CD4-positive, alpha-beta memory T cell (primary cell): Measurements from ENCODE around the gene NBAS. TPM values are rescaled to one million over a fixed set of nuclear protein-coding genes. Genes with fewer than 3 reads are reported as not detected.
A peak's percentile ranks its signal among the peaks of the same experiment; 100 is the strongest.

ENCODE experiments used
- CTCF ChIA-PET: fragments of 350-600 bp; sonication (Branson Sonifier 250); formaldehyde crosslinking; loops from one replicate; lab custom pipeline; 2021; ENCODE audit warnings: inconsistent platforms; ENCODE audit not compliant: partially characterized antibody; lab: Charles Lee
- POLR2A ChIA-PET: fragments of 350-600 bp; sonication (Branson Sonifier 250); formaldehyde crosslinking; loops from one replicate; lab custom pipeline; 2021; ENCODE audit not compliant: partially characterized antibody; lab: Charles Lee
- DNase-seq, 5 donors: peaks; one replicate each; pipeline versions ENCODE4 v3.0.0 to v3.0.0-alpha.2; 2020 to 2022; ENCODE audit warnings: mixed read lengths in 1 of 5
- H3K27ac ChIP-seq: one replicate; pipeline ENCODE4 v1.7.0; 2013; ENCODE audit warnings: low read depth, low read length
- H3K27me3 ChIP-seq: 2 replicates; pipeline ENCODE4 v1.7.0; 2013; ENCODE audit warnings: mild to moderate bottlenecking, low read length, moderate library complexity; ENCODE audit not compliant: insufficient read depth
- H3K36me3 ChIP-seq: 2 replicates; pipeline ENCODE4 v1.7.0; 2013; ENCODE audit warnings: mild to moderate bottlenecking, low read length, moderate library complexity; ENCODE audit not compliant: insufficient read depth
- H3K4me1 ChIP-seq: 2 replicates; pipeline ENCODE4 v1.7.0; 2013; ENCODE audit warnings: mild to moderate bottlenecking, low read length, moderate library complexity; ENCODE audit not compliant: insufficient read depth
- H3K4me3 ChIP-seq, 2 donors: one replicate each; pipeline ENCODE4 v1.7.0; 2013; ENCODE audit warnings: low read length in 2 of 2, mild to moderate bottlenecking in 1 of 2
- H3K9me3 ChIP-seq, 2 donors: one replicate each; pipeline ENCODE4 v1.7.0; 2013; ENCODE audit warnings: low read length in 2 of 2, control low read depth in 1 of 2; ENCODE audit not compliant: control insufficient read depth in 1 of 2
- H3K27ac Mint-ChIP-seq, 7 donors: one replicate each; pipeline ENCODE4 v1.8.0; 2020 to 2021; ENCODE audit warnings: mixed read lengths in 7 of 7, mild to moderate bottlenecking in 6 of 7, inconsistent platforms in 3 of 7, moderate library complexity in 3 of 7
- H3K27me3 Mint-ChIP-seq, 2 donors: one replicate each; pipeline ENCODE4 v1.8.0; 2020 to 2021; ENCODE audit warnings: mixed read lengths in 2 of 2
- H3K36me3 Mint-ChIP-seq, 2 donors: one replicate each; pipeline ENCODE4 v1.8.0; 2020 to 2021; ENCODE audit warnings: mixed read lengths in 2 of 2, inconsistent platforms in 1 of 2, mild to moderate bottlenecking in 1 of 2
- H3K4me1 Mint-ChIP-seq, 4 donors: one replicate each; pipeline ENCODE4 v1.8.0; 2020 to 2021; ENCODE audit warnings: mixed read lengths in 4 of 4, mild to moderate bottlenecking in 1 of 4
- H3K4me3 Mint-ChIP-seq, 8 donors: one replicate each; pipeline ENCODE4 v1.8.0; 2020 to 2021; ENCODE audit warnings: mixed read lengths in 8 of 8, mild to moderate bottlenecking in 7 of 8, moderate library complexity in 6 of 8, inconsistent platforms in 3 of 8
- H3K9me3 Mint-ChIP-seq, 8 donors: one replicate each; pipeline ENCODE4 v1.8.0; 2020 to 2021; ENCODE audit warnings: mixed read lengths in 8 of 8, mild to moderate bottlenecking in 5 of 8, inconsistent platforms in 3 of 8, moderate library complexity in 1 of 8
- intact Hi-C: fragments of 100-400 bp; cut with micrococcal nuclease; formaldehyde crosslinking; loops from one replicate; pipeline ENCODE4 v1.15.1; 2023
- polyA plus RNA-seq, 2 donors: library from polyadenylated mRNA; unstranded; fragments of 300-500 nt; fragmentation: Illumina TruSeq; gene quantifications; one replicate each; pipeline ENCODE4 v1.2.3, GENCODE V29; 2021
- total RNA-seq, 2 experiments: library from RNA; stranded (reverse); gene quantifications; one replicate each; pipeline ENCODE4 v1.2.3, GENCODE V29; 2021

The NBAS gene
- total and polyA plus RNA-seq, 4 experiments from 2014 or later, result 16.1 to 37.0 (median 27.1) TPM

GRCh38 chr2:15136639-15137038 lies 424.5 kb downstream of the NBAS start:
- intact Hi-C loops, result no loop called here

GRCh38 chr2:15134957-15135356 lies 426.2 kb downstream of the NBAS start:
- H3K36me3 ChIP-seq, result no peaks in the 10 kb centered on the region
- intact Hi-C loops, result no loop called here
- no peak for DNase-seq
- ChIA-PET CTCF (no interaction called here), POLR2A (no interaction called here)
- H3K27ac Mint-ChIP-seq, result no peak overlapping the region
- H3K4me1 ChIP-seq, result no peaks in the 10 kb centered on the region
- peaks cover 0 to 4% (median 3%) of the 10 kb centered on the region in 8 donors for H3K9me3 Mint-ChIP-seq
- H3K4me3 Mint-ChIP-seq, result no peak overlapping the region
- no peaks in the 10 kb centered on the region for H3K9me3 ChIP-seq
- no peaks in the 10 kb centered on the region for H3K27me3 ChIP-seq
- peaks cover 0 to 4% of the 10 kb centered on the region in 2 donors for H3K36me3 Mint-ChIP-seq
- H3K27me3 Mint-ChIP-seq, result peaks cover 0 to 2% of the 10 kb centered on the region in 2 donors
- no peak overlapping the region for H3K27ac ChIP-seq
- no peak overlapping the region for H3K4me3 ChIP-seq
- no peaks in the 10 kb centered on the region for H3K4me1 Mint-ChIP-seq

More at GRCh38 chr2:15136639-15137038, 424.5 kb downstream of the NBAS start:
- Mint-ChIP-seq H3K4me1 (peaks cover 0 to 7% (median 5%) of the 10 kb centered on the region in 4 donors), H3K36me3 (peaks cover 0 to 4% of the 10 kb centered on the region in 2 donors), H3K27ac (no peak overlapping the region), H3K9me3 (peaks cover 0 to 6% (median 3%) of the 10 kb centered on the region in 8 donors), H3K4me3 (no peak overlapping the region), H3K27me3 (peaks cover 0 to 2% of the 10 kb centered on the region in 2 donors)
- DNase-seq, result no peak
- ChIA-PET POLR2A (no interaction called here), CTCF (no interaction called here)
- H3K4me1 ChIP-seq, result peaks cover 5% of the 10 kb centered on the region
- H3K27me3 ChIP-seq, result no peaks in the 10 kb centered on the region
- no peaks in the 10 kb centered on the region for H3K36me3 ChIP-seq
- no peak overlapping the region for H3K27ac ChIP-seq
- H3K9me3 ChIP-seq, result no peaks in the 10 kb centered on the region
- no peak overlapping the region for H3K4me3 ChIP-seq

GRCh38 chr2:15133461-15133860 lies 427.7 kb downstream of the NBAS start:
- H3K27ac Mint-ChIP-seq, result no peak overlapping the region
- H3K4me1 Mint-ChIP-seq, result no peaks in the 10 kb centered on the region
- Histone ChIP-seq H3K4me3 (no peak overlapping the region), H3K36me3 (no peaks in the 10 kb centered on the region), H3K27ac (no peak overlapping the region), H3K27me3 (no peaks in the 10 kb centered on the region), H3K4me1 (no peaks in the 10 kb centered on the region), H3K9me3 (no peaks in the 10 kb centered on the region)
- no peak for DNase-seq
- ChIA-PET POLR2A (no interaction called here), CTCF (no interaction called here)
- peaks cover 0 to 7% of the 10 kb centered on the region in 2 donors for H3K27me3 Mint-ChIP-seq
- H3K9me3 Mint-ChIP-seq, result peaks cover 0 to 2% (median 0%) of the 10 kb centered on the region in 8 donors
- intact Hi-C loops, result no loop called here
- peaks cover 0 to 4% of the 10 kb centered on the region in 2 donors for H3K36me3 Mint-ChIP-seq
- H3K4me3 Mint-ChIP-seq, result no peak overlapping the region

- intact Hi-C loops, result no loop called here
- Histone ChIP-seq H3K27me3 (no peaks in the 10 kb centered on the region), H3K36me3 (no peaks in the 10 kb centered on the region), H3K4me3 (no peak overlapping the region), H3K4me1 (no peaks in the 10 kb centered on the region), H3K9me3 (no peaks in the 10 kb centered on the region), H3K27ac (no peak overlapping the region)
- ChIA-PET POLR2A (no interaction called here), CTCF (no interaction called here)
- Mint-ChIP-seq H3K4me1 (no peaks in the 10 kb centered on the region), H3K4me3 (no peak overlapping the region), H3K36me3 (no peaks in the 10 kb centered on the region), H3K9me3 (peaks cover 0 to 6% (median 0%) of the 10 kb centered on the region in 8 donors), H3K27me3 (peaks cover 0 to 5% of the 10 kb centered on the region in 2 donors), H3K27ac (peak overlapping the region in 1 of 7 donors; percentile 53)
- DNase-seq, result no peak
These were observed 432.3 kb downstream of the NBAS start for GRCh38 chr2:15128846-15129245.

GRCh38 chr2:15127876-15128275 lies 433.3 kb downstream of the NBAS start:
- no peaks in the 10 kb centered on the region for H3K9me3 ChIP-seq
- intact Hi-C loops, result no loop called here
- no peak overlapping the region for H3K4me3 ChIP-seq
- Mint-ChIP-seq H3K27me3 (peaks cover 0 to 5% of the 10 kb centered on the region in 2 donors), H3K4me3 (no peak overlapping the region), H3K27ac (no peak overlapping the region), H3K9me3 (peaks cover 0 to 8% (median 0%) of the 10 kb centered on the region in 8 donors), H3K36me3 (no peaks in the 10 kb centered on the region), H3K4me1 (no peaks in the 10 kb centered on the region)
- H3K4me1 ChIP-seq, result no peaks in the 10 kb centered on the region
- no peak for DNase-seq
- H3K27ac ChIP-seq, result no peak overlapping the region
- H3K36me3 ChIP-seq, result no peaks in the 10 kb centered on the region
- no peaks in the 10 kb centered on the region for H3K27me3 ChIP-seq
- ChIA-PET POLR2A (no interaction called here), CTCF (no interaction called here)

GRCh38 chr2:15127301-15127700 lies 433.8 kb downstream of the NBAS start:
- H3K9me3 ChIP-seq, result no peaks in the 10 kb centered on the region
- Mint-ChIP-seq H3K4me1 (no peaks in the 10 kb centered on the region), H3K36me3 (no peaks in the 10 kb centered on the region), H3K9me3 (peaks cover 0 to 8% (median 0%) of the 10 kb centered on the region in 8 donors), H3K27ac (no peak overlapping the region), H3K4me3 (no peak overlapping the region), H3K27me3 (peaks cover 0 to 5% of the 10 kb centered on the region in 2 donors)
- no peak for DNase-seq
- CTCF ChIA-PET, result no interaction called here
- H3K36me3 ChIP-seq, result no peaks in the 10 kb centered on the region
- H3K4me3 ChIP-seq, result no peak overlapping the region
- no peak overlapping the region for H3K27ac ChIP-seq
- POLR2A ChIA-PET, result no interaction called here
- no peaks in the 10 kb centered on the region for H3K27me3 ChIP-seq
- intact Hi-C loops, result no loop called here
- no peaks in the 10 kb centered on the region for H3K4me1 ChIP-seq

- Mint-ChIP-seq H3K9me3 (peaks cover 0 to 8% (median 0%) of the 10 kb centered on the region in 8 donors), H3K4me3 (no peak overlapping the region), H3K27me3 (peaks cover 0 to 6% of the 10 kb centered on the region in 2 donors), H3K4me1 (no peaks in the 10 kb centered on the region), H3K27ac (no peak overlapping the region), H3K36me3 (no peaks in the 10 kb centered on the region)
- intact Hi-C loops, result no loop called here
- H3K9me3 ChIP-seq, result no peaks in the 10 kb centered on the region
- H3K36me3 ChIP-seq, result no peaks in the 10 kb centered on the region
- no peaks in the 10 kb centered on the region for H3K4me1 ChIP-seq
- H3K4me3 ChIP-seq, result no peak overlapping the region
- no peak overlapping the region for H3K27ac ChIP-seq
- POLR2A ChIA-PET, result no interaction called here
- DNase-seq, result no peak
- H3K27me3 ChIP-seq, result no peaks in the 10 kb centered on the region
- CTCF ChIA-PET, result no interaction called here
These were observed 434.8 kb downstream of the NBAS start for GRCh38 chr2:15126373-15126772.
